GM21723 (cell line): ENCODE data around the gene ARID1B.
A peak's percentile ranks its signal among the peaks of the same experiment; 100 is the strongest.

Experiments used
- ATAC-seq: cut with Tn5 transposase; IDR thresholded peaks from one replicate; pipeline ENCODE4 v1.9.1; 2021; ENCODE audit warnings: mild to moderate bottlenecking, moderate library complexity; ENCODE audit not compliant: unreplicated experiment

Gene ARID1B

DNA sequence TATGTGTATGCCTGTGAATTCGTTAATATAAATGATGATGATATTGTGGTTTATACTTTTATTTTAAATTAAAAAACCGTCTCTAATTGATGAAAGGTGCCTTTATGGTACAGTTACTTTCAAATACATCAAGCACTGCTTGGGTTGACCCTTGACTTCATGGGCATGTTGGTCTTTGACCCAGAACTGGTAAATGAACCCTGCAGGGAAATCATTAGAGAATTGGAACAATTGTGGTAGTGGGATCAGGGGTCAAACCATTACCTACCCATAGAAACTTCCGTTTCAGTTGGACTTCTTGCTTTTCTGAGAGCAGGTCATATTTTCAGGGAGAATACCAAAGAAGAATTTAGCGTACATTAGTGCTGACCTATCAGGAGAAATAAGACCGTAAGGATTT, 288.2 kb downstream of the ARID1B start:
- ATAC-seq: no peak

DNA sequence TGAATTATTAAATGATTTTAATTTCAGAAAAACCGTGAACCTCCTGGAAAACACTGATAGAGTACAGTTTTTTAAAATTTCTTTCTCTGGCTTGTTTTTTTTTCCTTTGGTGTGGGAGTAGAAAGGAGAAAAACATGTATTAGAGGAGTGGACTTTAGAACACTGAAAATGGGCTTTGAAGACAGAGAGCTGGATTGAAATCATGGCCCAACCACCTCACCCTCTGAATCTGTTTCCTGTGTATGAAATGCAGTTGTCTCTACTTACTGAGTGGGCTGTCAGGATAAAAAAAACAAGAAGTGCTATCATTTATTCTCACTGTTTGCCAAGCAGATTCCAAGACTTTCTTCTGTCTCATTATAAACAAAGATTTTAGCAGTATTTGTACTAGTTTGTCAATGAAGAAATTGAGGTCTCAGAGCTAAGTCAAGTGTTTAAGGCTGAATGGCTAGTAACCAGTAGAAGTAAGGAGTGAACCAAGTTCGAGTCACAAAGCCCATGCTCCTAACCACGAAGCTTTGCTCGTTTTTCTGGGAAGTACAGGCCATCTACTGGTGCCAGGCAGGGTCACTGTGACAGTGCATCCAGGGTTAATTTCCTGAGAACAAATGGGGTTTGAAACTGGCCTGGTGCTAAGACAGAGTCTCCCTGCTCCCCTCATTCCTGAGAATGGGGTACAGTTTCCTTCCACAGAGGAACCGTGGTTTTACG, 289.8 kb downstream of the ARID1B start:
- ATAC-seq: no peak

DNA sequence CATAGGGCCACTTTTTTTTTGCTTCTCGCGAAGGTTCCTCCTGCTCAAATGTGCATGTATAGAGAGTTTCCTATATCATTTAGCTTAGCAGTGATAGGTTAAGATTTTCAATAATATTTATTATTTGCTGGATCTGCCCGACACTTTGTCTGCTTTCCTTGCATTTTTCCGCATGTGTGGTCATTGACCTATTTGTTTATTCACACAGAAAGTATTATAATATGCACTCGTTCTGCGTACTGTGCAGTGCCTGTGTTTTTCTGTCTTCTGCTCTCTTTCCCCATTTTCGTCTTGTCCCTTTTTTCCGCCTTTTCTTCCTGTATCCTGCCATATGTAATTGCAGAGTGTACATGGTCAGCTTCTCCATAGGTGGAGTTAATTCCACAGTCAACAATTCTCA, 290.3 kb downstream of the ARID1B start:
- no peak for ATAC-seq

DNA sequence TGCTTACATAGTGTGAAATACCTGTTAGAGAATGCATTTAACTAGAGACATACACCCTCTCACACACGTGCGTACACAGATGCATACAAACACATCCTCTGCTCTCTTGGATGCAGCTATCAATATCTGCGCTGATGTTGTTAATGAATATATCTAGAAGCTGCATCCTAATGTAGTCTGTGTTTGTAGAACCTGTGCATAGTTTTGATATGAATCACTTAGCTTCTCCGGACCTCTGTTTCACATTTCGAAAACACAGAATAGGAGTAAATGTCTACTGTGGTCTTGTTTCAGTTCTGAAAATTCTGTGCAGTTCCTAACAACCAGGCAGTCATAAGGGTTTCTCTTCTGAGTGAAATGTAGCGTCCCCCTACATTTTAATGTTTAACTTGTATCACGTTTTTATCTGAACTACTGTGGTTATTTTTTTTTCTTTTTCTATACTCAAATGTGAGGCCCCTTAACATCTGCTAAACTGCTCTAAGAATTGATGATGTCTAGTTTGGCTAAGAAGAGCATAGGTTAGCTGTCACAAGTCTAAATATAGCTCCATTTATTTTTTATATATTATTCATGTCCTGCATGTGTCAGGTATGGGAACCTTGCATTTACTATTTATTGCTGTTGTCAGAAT, 291.6 kb downstream of the ARID1B start:
- peak; percentile 99 for ATAC-seq

DNA sequence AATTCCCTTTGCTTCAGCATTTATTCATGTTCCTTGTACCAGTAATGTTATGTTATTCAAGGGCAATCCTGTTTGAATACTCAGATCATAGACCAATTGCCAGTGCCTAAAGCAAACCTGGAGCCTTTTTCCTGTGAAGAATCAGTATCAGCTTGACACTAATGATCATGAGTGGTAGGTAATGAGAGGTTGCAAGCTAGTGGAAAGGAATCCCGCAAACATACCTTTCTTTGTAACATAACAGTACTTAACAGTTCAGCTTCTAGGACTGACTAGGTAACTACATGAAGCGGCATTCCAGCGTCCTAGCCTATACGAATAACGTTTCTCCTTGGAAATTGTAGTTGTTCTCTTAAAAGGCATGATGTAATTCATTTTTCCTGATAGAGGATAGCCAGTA, 292.4 kb downstream of the ARID1B start:
- no peak for ATAC-seq

- no peak for ATAC-seq
Observed at GRCh38 chr6:157070403-157071107, 293.4 kb downstream of the ARID1B start.

GRCh38 chr6:157072128-157072527, 294.9 kb downstream of the ARID1B start:
- no peak for ATAC-seq

- ATAC-seq: no peak
Observed at GRCh38 chr6:157073596-157073995, 296.4 kb downstream of the ARID1B start.

DNA sequence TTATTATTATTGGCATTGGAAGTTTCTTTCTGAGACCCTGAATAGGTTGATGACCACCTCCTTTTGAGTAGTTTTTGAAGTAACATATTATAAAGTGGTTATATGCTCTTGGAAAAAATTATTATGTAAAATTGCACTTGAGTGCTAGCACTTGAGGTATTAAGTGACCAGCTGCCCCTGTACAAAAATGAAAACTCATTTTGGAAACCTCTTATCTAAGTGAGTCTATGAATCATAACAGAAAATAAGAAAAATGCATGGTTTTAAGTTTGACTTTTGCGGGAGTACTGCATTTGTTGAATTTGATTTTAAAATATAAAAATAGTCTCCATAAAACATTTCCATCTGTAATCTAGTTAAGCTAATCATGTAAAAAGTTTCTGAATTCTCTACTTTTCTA, 297.8 kb downstream of the ARID1B start:
- no peak for ATAC-seq

- peak; percentile 89 for ATAC-seq
Observed at GRCh38 chr6:157075549-157076450, 298.6 kb downstream of the ARID1B start.

- no peak for ATAC-seq
Observed at GRCh38 chr6:157076451-157076822, 299.3 kb downstream of the ARID1B start.

DNA sequence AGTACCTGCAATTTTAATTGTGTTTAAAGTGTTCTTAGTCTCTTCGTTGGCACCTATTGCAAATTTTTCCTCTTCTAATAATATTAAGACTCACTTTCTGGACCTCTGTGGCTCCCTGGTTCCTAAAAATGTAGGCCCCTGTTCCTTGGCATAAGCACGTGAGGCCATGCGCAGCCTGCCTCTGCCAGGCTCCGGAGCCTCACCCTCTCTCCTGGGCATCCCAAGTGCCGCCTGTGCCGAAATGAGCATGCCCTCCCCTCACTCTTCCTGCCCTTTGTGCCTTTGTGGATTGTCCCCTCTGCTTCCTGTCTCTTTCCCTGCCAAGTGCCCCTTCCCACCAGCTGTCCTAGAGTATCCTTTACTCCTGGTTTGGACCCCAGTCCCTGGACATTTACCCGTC, 300.1 kb downstream of the ARID1B start:
- no peak for ATAC-seq

- ATAC-seq: no peak
Observed at GRCh38 chr6:157078326-157078725, 301.1 kb downstream of the ARID1B start.

- no peak for ATAC-seq
Observed at GRCh38 chr6:157079277-157079676, 302.1 kb downstream of the ARID1B start.

DNA sequence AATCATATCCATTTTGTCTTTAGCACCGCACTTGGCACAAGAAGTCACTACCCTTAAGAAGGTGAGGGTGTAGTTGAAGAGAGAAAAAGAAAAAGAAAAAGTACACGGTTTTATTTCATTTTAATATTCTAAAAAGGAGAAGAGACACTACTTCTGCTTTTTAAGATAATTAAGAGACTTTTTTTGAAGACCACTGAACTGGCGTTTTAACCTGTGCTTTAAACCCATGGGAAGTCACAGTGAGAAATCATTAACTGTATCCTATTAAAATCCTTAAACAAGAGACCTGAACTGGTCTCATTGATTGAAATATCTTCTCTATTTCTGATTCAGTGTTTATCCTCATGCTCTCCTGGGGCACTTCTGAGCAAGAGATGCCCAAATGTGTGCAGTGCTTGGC, 302.6 kb downstream of the ARID1B start:
- ATAC-seq: no peak

GRCh38 chr6:157080986-157081391, 303.8 kb downstream of the ARID1B start:
- ATAC-seq: no peak

GRCh38 chr6:157083343-157083742, 306.2 kb downstream of the ARID1B start:
- ATAC-seq: no peak

DNA sequence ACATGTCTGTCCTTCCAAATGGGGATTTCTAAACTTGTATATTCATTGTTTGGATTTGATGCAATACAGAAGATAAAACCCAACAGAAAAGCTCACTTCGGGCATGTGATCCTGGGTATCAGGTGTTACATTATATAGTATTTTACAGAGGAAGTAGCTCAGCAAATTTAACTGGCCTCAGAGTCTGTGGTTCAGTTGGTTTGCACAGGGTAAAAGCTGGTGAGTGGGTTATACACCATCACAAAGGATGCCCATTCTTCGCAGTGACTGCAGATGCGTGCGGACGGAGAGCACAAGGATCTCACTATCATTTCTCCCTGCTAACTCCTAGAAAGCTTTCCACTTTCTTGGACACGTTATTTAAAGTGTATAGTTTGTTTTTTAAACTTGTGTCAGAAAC, 309.5 kb downstream of the ARID1B start:
- no peak for ATAC-seq

- ATAC-seq: no peak
Observed at GRCh38 chr6:157087974-157088373, 310.8 kb downstream of the ARID1B start.

- no peak for ATAC-seq
Observed at GRCh38 chr6:157088841-157089240, 311.7 kb downstream of the ARID1B start.

- ATAC-seq: no peak
Observed at GRCh38 chr6:157089258-157089657, 312.1 kb downstream of the ARID1B start.
